ENCODE results near the gene JMJD7.

Gene JMJD7

GRCh38 chr15:41801185-41801584 is 26.7 kb upstream of the JMJD7 start:
- no peak for DNase-seq (ENCODE audit: low spot score)

- no peak for DNase-seq (ENCODE audit: low spot score)
These were observed 25.9 kb upstream of the JMJD7 start for GRCh38 chr15:41801850-41802455.

GRCh38 chr15:41804361-41804760 is 23.5 kb upstream of the JMJD7 start:
- DNase-seq (ENCODE audit: low spot score), result no peak

- DNase-seq (ENCODE audit: low spot score), result no peak
These were observed 22.8 kb upstream of the JMJD7 start for GRCh38 chr15:41804916-41805666.

- DNase-seq (ENCODE audit: low spot score), result no peak
These were observed 22.2 kb upstream of the JMJD7 start for GRCh38 chr15:41805711-41806110.

- no peak for DNase-seq (ENCODE audit: low spot score)
These were observed 21.4 kb upstream of the JMJD7 start for GRCh38 chr15:41806291-41807181.

GRCh38 chr15:41809121-41809520 is 18.8 kb upstream of the JMJD7 start:
- no peak for DNase-seq (ENCODE audit: low spot score)

GRCh38 chr15:41809526-41810220 is 18.2 kb upstream of the JMJD7 start:
- DNase-seq (ENCODE audit: low spot score), result no peak

GRCh38 chr15:41810651-41811431 is 17.1 kb upstream of the JMJD7 start:
- no peak for DNase-seq (ENCODE audit: low spot score)

GRCh38 chr15:41811432-41812195 is 16.3 kb upstream of the JMJD7 start:
- DNase-seq (ENCODE audit: low spot score), result peak; percentile 87

GRCh38 chr15:41812820-41813375 is 15.0 kb upstream of the JMJD7 start:
- no peak for DNase-seq (ENCODE audit: low spot score)

GRCh38 chr15:41813426-41813825 is 14.5 kb upstream of the JMJD7 start:
- DNase-seq (ENCODE audit: low spot score), result no peak

GRCh38 chr15:41814534-41814933 is 13.4 kb upstream of the JMJD7 start:
- DNase-seq (ENCODE audit: low spot score), result no peak

GRCh38 chr15:41816788-41817187 is 11.1 kb upstream of the JMJD7 start:
- no peak for DNase-seq (ENCODE audit: low spot score)

GRCh38 chr15:41817327-41817726 is 10.6 kb upstream of the JMJD7 start:
- DNase-seq (ENCODE audit: low spot score), result no peak

GRCh38 chr15:41817781-41818180 is 10.1 kb upstream of the JMJD7 start:
- DNase-seq (ENCODE audit: low spot score), result no peak

GRCh38 chr15:41819455-41820050 is 8.3 kb upstream of the JMJD7 start:
- no peak for DNase-seq (ENCODE audit: low spot score)

GRCh38 chr15:41820791-41821423 is 7.0 kb upstream of the JMJD7 start:
- no peak for DNase-seq (ENCODE audit: low spot score)

- peak; percentile 54 for DNase-seq (ENCODE audit: low spot score)
These were observed 6.1 kb upstream of the JMJD7 start for GRCh38 chr15:41821831-41822230.

Measured in Ammon's horn (tissue), 1 donor.